ENCODE results near the gene TTYH1. TPM values are rescaled to one million over a fixed set of nuclear protein-coding genes. Genes with fewer than 3 reads are reported as not detected.
A peak's percentile ranks its signal among the peaks of the same experiment; 100 is the strongest.

The TTYH1 gene
- total RNA-seq, 4 donors from 2014 or later, result 0.41 TPM; not detected in 3

- no peak overlapping the region for H3K4me3 ChIP-seq
- TF ChIP-seq CTCF (IDR thresholded peaks at IDR 0.05 in 4 of 5, conservative IDR thresholded peaks at IDR 0.05 in 1 of 5) (no peak), POLR2A (IDR thresholded peaks at IDR 0.05) (no peak)
- intact Hi-C loops (cut with DNase I; ENCODE audit: low total_unique reads) (no loop called here), in situ Hi-C loops (cut with MboI; ENCODE audit: low sequenced_read_pairs in 4 of 4) (no loop called here)
- H3K4me1 ChIP-seq, result peaks cover 12 to 18% of the 10 kb centered on the region in 2 donors
- DNase-seq (no peak), ATAC-seq (no peak)
- no peak overlapping the region for H3K27ac ChIP-seq
- no peaks in the 10 kb centered on the region for H3K36me3 ChIP-seq
- peaks cover 37 to 61% (median 43%) of the 10 kb centered on the region in 3 donors for H3K27me3 ChIP-seq
- H3K9me3 ChIP-seq, result no peaks in the 10 kb centered on the region
These were observed 13.9 kb downstream of the TTYH1 start for GRCh38 chr19:54429176-54429495.

- intact Hi-C loops (cut with DNase I; ENCODE audit: low total_unique reads), result no loop called here
These were observed 14.4 kb downstream of the TTYH1 start for GRCh38 chr19:54429545-54430227.

GRCh38 chr19:54430306-54431254 lies 15.3 kb downstream of the TTYH1 start:
- DNase-seq, result no peak
- Histone ChIP-seq H3K9me3 (no peaks in the 10 kb centered on the region), H3K36me3 (no peaks in the 10 kb centered on the region), H3K4me3 (peak overlapping the region; percentile 25 to 40 (median 35)), H3K27me3 (peaks cover 35 to 58% (median 43%) of the 10 kb centered on the region in 3 donors), H3K27ac (no peak overlapping the region), H3K4me1 (peaks cover 12 to 32% of the 10 kb centered on the region in 2 donors)
- in situ Hi-C loops (cut with MboI; ENCODE audit: low sequenced_read_pairs in 4 of 4) (no loop called here), intact Hi-C loops (cut with DNase I; ENCODE audit: low total_unique reads) (no loop called here)
- no peak for TF ChIP-seq POLR2A (IDR thresholded peaks at IDR 0.05)
- peak in 1 of 5 experiments; percentile 26 for TF ChIP-seq CTCF (IDR thresholded peaks at IDR 0.05 in 4 of 5, conservative IDR thresholded peaks at IDR 0.05 in 1 of 5)
- peak; percentile 17 to 37 for ATAC-seq

More at GRCh38 chr19:54429545-54430227, 14.4 kb downstream of the TTYH1 start:
- TF ChIP-seq POLR2A (IDR thresholded peaks at IDR 0.05) (no peak), CTCF (IDR thresholded peaks at IDR 0.05 in 4 of 5, conservative IDR thresholded peaks at IDR 0.05 in 1 of 5) (no peak)
- Histone ChIP-seq H3K9me3 (no peaks in the 10 kb centered on the region), H3K36me3 (no peaks in the 10 kb centered on the region), H3K4me1 (peaks cover 12 to 23% of the 10 kb centered on the region in 2 donors), H3K27ac (no peak overlapping the region), H3K4me3 (no peak overlapping the region), H3K27me3 (peaks cover 37 to 58% (median 43%) of the 10 kb centered on the region in 3 donors)
- in situ Hi-C loops (cut with MboI; ENCODE audit: low sequenced_read_pairs in 4 of 4), result no loop called here
- ATAC-seq, result no peak
- DNase-seq, result no peak

- ATAC-seq, result peak in 1 of 2 donors; percentile 19
- Histone ChIP-seq H3K27me3 (peaks cover 30 to 54% (median 39%) of the 10 kb centered on the region in 3 donors), H3K36me3 (no peaks in the 10 kb centered on the region), H3K9me3 (no peaks in the 10 kb centered on the region), H3K4me1 (peaks cover 15 to 40% of the 10 kb centered on the region in 2 donors), H3K27ac (no peak overlapping the region), H3K4me3 (peak overlapping the region; percentile 25 to 40 (median 35))
- TF ChIP-seq POLR2A (IDR thresholded peaks at IDR 0.05) (no peak), CTCF (IDR thresholded peaks at IDR 0.05 in 4 of 5, conservative IDR thresholded peaks at IDR 0.05 in 1 of 5) (no peak)
- peak in 1 of 2 donors; percentile 38 for DNase-seq
- in situ Hi-C loops (cut with MboI; ENCODE audit: low sequenced_read_pairs in 4 of 4), result no loop called here
- intact Hi-C loops (cut with DNase I; ENCODE audit: low total_unique reads), result no loop called here
These were observed 16.1 kb downstream of the TTYH1 start for GRCh38 chr19:54431255-54431838.
